Mesodermal cell (in vitro differentiated cells): ENCODE measurements around the gene SLC39A13.

ENCODE experiments used
- H3K27ac ChIP-seq: 2 replicates; pipeline ENCODE4 v1.7.0; 2013; ENCODE audit warnings: mild to moderate bottlenecking, low read depth, low read length, moderate library complexity; ENCODE audit not compliant: severe bottlenecking
- H3K36me3 ChIP-seq: 2 replicates; pipeline ENCODE4 v1.7.1; 2013; ENCODE audit warnings: mild to moderate bottlenecking, low read length, moderate library complexity; ENCODE audit not compliant: control insufficient read depth, insufficient read depth
- H3K4me1 ChIP-seq: one replicate; pipeline ENCODE4 v1.7.1; 2013; ENCODE audit warnings: mild to moderate bottlenecking, low read length; ENCODE audit not compliant: insufficient read depth, control insufficient read depth, poor library complexity, severe bottlenecking
- H3K4me3 ChIP-seq: 2 replicates; pipeline ENCODE4 v1.7.0; 2013; ENCODE audit warnings: low read length, control low read depth, mild to moderate bottlenecking; ENCODE audit not compliant: insufficient read depth, poor library complexity, severe bottlenecking; ENCODE audit errors: extremely low read depth
- H3K9me3 ChIP-seq: 2 replicates; pipeline ENCODE4 v1.7.1; 2013; ENCODE audit warnings: mild to moderate bottlenecking, low read length, moderate library complexity; ENCODE audit not compliant: control insufficient read depth
- WGBS, 2 experiments: methylation state at CpG; one replicate each; pipeline ENCODE4 v1.1.5; 2013; ENCODE audit warnings: missing lambda C conversion rate in 2 of 2; ENCODE audit not compliant: insufficient coverage in 2 of 2; 5-methylcytosine and 5-hydroxymethylcytosine counted together

Gene SLC39A13

DNA sequence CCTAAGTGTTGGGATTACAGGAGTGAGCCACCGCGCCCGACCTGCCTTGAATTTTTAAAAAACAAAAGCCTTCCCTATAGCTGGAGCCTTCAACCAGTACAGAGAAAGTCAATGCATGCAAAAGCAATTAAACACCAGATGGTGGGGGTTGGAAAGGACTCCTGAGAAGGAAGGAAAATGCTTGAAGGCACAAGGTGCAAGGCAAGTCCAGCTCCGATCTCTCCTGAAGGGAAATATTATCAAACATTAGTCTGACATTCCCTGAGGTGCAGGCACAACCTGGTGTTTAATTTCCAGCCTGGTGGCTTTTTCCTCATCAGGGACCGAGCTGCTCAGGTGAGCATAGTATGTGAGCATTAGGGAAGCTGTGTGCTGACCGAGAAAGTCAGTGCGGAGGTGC is 53.5 kb downstream of the SLC39A13 start:
- Histone ChIP-seq H3K4me3 (no peak overlapping the region), H3K9me3 (no peaks in the 10 kb centered on the region), H3K4me1 (peaks cover 2% of the 10 kb centered on the region), H3K27ac (no peak overlapping the region), H3K36me3 (peaks cover 62% of the 10 kb centered on the region)
- 96 to 100% methylated on average over 3 to 4 of the region's 7 CpGs for WGBS, 2 experiments

DNA sequence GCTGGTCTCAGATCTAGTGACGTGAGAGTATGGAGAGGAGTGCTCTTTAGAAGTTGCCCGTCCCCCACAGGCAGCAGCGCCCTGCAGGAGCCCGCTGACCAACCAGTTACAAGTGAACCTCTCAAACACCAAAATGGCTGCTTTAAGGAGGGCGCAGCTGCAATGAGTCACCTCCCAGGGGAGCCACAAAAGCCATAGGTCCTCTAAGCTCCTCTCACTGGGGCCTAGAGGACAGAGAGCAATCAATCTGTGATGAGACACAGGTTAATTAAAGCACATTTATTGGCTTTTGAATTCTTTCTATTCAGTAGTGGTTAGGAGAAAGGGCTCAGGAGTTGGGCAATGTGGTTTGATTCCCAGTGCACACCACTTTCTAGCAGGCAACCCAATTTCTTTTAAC is 56.1 kb downstream of the SLC39A13 start:
- no peak overlapping the region for H3K27ac ChIP-seq
- H3K36me3 ChIP-seq, result peaks cover 77% of the 10 kb centered on the region
- no peak overlapping the region for H3K4me3 ChIP-seq
- WGBS, 2 experiments, result 88 to 89% methylated on average over 3 to 4 of the region's 5 CpGs
- no peaks in the 10 kb centered on the region for H3K9me3 ChIP-seq
- peaks cover 10% of the 10 kb centered on the region for H3K4me1 ChIP-seq
